Astrocyte (in vitro differentiated cells and primary cell): ENCODE measurements around the gene MYO19.

Experiments used
- EZH2 ChIP-seq: IDR thresholded peaks from 2 replicates; pipeline ENCODE4 v1.6.1; 2012; ENCODE audit warnings: mild to moderate bottlenecking, low read length, inconsistent platforms; ENCODE audit not compliant: insufficient read depth
- TF ChIP-seq, protein P1 (sequence below): IDR thresholded peaks from 2 replicates; pipeline ENCODE4 v1.5.1; 2011; ENCODE audit warnings: low read depth, mild to moderate bottlenecking, inconsistent platforms, low read length, moderate library complexity; ENCODE audit not compliant: insufficient read depth

DNA sequence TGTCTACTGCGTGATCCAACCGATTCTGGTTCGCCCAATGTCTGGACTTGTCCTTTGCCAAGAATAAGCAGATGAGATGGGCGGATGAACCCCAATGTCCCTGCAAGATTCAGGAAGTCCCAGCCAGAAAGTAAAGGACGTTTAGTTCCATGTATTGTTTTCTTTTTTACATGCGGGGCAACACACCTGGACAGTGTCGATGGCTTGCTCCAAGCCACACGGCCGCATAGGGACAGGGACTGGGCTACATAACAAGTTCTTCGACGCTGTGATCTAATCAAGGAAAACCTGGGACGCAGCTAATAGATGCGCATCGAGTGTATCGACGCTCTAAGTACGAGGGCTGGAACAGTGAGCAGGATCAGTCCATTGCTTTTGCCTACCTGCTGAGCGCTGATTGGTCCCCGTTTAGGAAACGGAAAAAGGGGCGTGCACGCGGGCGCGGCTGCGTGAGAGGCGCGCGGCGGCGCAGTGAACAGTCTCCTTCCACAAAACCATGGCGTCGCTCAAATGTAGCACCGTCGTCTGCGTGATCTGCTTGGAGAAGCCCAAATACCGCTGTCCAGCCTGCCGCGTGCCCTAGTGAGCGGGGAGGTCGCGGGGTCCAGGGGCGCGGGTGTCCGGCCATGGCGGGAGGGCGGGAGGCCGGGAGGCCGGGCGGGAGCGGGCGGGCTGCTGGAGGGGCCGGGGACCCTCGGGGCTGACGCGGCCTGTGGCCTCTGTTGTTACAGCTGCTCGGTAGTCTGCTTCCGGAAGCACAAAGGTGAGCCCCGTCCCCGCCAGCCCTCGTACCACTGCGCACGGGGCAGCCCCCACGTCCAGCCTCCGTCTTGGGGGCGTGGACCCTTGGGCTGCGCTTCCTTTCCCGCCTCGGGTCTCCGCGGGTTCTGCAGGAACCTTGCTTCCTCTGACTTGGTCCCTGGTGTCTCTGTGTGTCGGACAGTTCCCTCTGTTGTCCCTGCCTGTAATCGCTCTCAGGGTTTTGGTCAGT lies 48.2 kb downstream of the MYO19 start, which contains the start of gene ZNHIT3:
- TF ChIP-seq EZH2, result no peak
- TF ChIP-seq, protein P1, sequence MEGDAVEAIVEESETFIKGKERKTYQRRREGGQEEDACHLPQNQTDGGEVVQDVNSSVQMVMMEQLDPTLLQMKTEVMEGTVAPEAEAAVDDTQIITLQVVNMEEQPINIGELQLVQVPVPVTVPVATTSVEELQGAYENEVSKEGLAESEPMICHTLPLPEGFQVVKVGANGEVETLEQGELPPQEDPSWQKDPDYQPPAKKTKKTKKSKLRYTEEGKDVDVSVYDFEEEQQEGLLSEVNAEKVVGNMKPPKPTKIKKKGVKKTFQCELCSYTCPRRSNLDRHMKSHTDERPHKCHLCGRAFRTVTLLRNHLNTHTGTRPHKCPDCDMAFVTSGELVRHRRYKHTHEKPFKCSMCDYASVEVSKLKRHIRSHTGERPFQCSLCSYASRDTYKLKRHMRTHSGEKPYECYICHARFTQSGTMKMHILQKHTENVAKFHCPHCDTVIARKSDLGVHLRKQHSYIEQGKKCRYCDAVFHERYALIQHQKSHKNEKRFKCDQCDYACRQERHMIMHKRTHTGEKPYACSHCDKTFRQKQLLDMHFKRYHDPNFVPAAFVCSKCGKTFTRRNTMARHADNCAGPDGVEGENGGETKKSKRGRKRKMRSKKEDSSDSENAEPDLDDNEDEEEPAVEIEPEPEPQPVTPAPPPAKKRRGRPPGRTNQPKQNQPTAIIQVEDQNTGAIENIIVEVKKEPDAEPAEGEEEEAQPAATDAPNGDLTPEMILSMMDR, result no peak
